Ectodermal cell (in vitro differentiated cells): ENCODE data around the gene RBFOX1.

Source experiments
- H3K27ac ChIP-seq: 2 replicates; pipeline ENCODE4 v1.7.0; 2013; ENCODE audit warnings: mild to moderate bottlenecking, low read depth, low read length; ENCODE audit not compliant: insufficient read depth, poor library complexity, severe bottlenecking
- H3K27me3 ChIP-seq: 2 replicates; pipeline ENCODE4 v1.7.0; 2013; ENCODE audit warnings: mild to moderate bottlenecking, low read length; ENCODE audit not compliant: insufficient read depth, control insufficient read depth, poor library complexity, severe bottlenecking
- H3K36me3 ChIP-seq: one replicate; pipeline ENCODE4 v1.7.0; 2013; ENCODE audit warnings: low read length; ENCODE audit not compliant: control insufficient read depth, insufficient read depth
- H3K4me1 ChIP-seq: one replicate; pipeline ENCODE4 v1.7.0; 2013; ENCODE audit warnings: low read length; ENCODE audit not compliant: control insufficient read depth, insufficient read depth
- H3K4me3 ChIP-seq: 2 replicates; pipeline ENCODE4 v1.7.0; 2013; ENCODE audit warnings: low read depth, low read length, control low read depth; ENCODE audit not compliant: insufficient read depth
- H3K9me3 ChIP-seq: 2 replicates; pipeline ENCODE4 v1.7.0; 2013; ENCODE audit warnings: mild to moderate bottlenecking, low read length, moderate library complexity; ENCODE audit not compliant: control insufficient read depth
- WGBS, 2 experiments: methylation state at CpG; one replicate each; pipeline ENCODE4 v1.1.7; 2013; ENCODE audit warnings: missing lambda C conversion rate in 2 of 2; 5-methylcytosine and 5-hydroxymethylcytosine counted together

The RBFOX1 gene

DNA sequence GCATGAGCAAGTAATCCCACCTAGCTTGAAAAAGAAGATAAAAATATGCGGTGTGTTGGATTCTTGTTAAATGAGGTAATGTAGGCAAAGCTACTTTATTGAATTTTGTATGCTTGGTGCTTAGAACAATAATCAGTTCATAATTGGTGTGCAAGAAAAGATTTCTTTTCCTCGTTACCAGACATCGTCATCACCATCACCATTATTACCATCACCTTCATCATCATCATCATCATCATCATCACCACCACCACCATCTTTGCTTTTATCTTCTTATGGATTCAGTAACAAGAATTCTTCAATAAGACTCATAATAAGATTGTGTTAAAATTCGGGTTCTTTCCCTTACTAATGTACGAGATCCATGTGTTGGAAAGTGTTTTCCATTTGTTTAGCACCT, 173.7 kb downstream of the RBFOX1 start:
- no peaks in the 10 kb centered on the region for H3K27me3 ChIP-seq
- no peaks in the 10 kb centered on the region for H3K36me3 ChIP-seq
- no peaks in the 10 kb centered on the region for H3K9me3 ChIP-seq
- no peak overlapping the region for H3K4me3 ChIP-seq
- no peak overlapping the region for H3K27ac ChIP-seq
- 96% methylated on average over 5 of the region's 5 CpGs for WGBS, 2 experiments
- H3K4me1 ChIP-seq, result peaks cover 7% of the 10 kb centered on the region

DNA sequence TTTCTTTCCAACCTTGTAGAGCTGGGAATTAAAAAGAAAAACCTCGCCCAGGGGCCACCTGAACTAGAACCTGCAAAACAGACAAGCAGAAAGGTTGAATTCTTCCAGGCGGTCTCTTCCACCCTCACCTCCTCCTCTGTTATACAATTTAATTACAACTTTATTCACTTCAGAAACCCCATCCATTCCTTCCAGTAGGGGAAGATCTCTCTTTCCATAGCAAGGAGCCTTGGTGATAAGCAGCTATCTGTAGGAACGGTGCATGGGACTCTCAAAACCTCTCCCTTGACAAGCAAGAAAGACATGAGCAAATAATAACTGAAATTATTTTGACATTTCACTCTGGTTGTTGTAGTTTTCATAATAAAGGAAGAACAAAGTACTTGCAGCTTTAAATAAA, 176.0 kb downstream of the RBFOX1 start:
- Histone ChIP-seq H3K4me3 (no peak overlapping the region), H3K36me3 (no peaks in the 10 kb centered on the region), H3K27ac (no peak overlapping the region), H3K27me3 (no peaks in the 10 kb centered on the region), H3K9me3 (no peaks in the 10 kb centered on the region), H3K4me1 (peaks cover 7% of the 10 kb centered on the region)
- 92 to 97% methylated on average over 3 of the region's 3 CpGs for WGBS, 2 experiments

DNA sequence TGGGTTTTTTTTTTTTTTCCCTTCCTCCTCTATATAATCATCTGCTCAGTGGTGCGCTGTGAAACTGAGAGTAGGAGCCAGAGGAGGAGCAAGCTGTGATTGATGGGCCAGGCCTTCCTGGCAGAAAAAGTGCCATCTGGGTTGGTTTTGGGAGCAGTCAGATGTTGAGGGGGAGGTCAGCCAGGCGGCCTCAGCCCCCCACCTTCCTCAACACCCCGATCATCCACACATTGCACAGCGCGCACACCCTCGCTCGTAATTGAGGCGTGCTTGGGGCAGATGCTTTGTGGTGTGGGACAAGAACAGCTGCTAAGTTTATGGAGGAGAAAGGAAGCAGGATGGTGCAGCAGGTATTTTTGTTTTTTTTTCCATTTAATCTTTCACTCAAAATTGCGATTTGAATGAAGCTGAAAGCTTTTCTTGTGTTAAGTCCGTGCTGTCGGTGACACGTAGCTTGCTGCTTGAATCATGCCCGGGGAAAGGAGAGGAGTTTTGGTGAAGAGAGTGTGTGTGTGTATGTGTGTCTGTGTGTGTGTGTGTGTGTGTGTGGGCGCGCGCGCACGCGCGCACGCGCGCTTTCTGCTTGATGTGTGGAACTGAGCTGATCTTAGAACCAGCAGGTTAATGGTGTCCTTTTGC, 177.4 kb downstream of the RBFOX1 start:
- Histone ChIP-seq H3K36me3 (no peaks in the 10 kb centered on the region), H3K27ac (no peak overlapping the region), H3K4me1 (peaks cover 7% of the 10 kb centered on the region), H3K27me3 (no peaks in the 10 kb centered on the region), H3K9me3 (no peaks in the 10 kb centered on the region), H3K4me3 (no peak overlapping the region)
- 89 to 91% methylated on average over 22 to 23 of the region's 23 CpGs for WGBS, 2 experiments

GRCh38 chr16:7511549-7512260, 179.1 kb downstream of the RBFOX1 start:
- H3K27me3 ChIP-seq, result no peaks in the 10 kb centered on the region
- H3K36me3 ChIP-seq, result no peaks in the 10 kb centered on the region
- no peaks in the 10 kb centered on the region for H3K9me3 ChIP-seq
- no peak overlapping the region for H3K4me3 ChIP-seq
- H3K27ac ChIP-seq, result no peak overlapping the region
- peaks cover 7% of the 10 kb centered on the region for H3K4me1 ChIP-seq
- WGBS, 2 experiments, result 89 to 98% methylated on average over 7 of the region's 7 CpGs

- Histone ChIP-seq H3K9me3 (no peaks in the 10 kb centered on the region), H3K36me3 (no peaks in the 10 kb centered on the region), H3K27ac (no peak overlapping the region), H3K4me1 (peaks cover 7% of the 10 kb centered on the region), H3K27me3 (no peaks in the 10 kb centered on the region), H3K4me3 (no peak overlapping the region)
- WGBS, 2 experiments, result 63% methylated on average over 3 of the region's 3 CpGs
Measured at GRCh38 chr16:7512503-7512902, 179.9 kb downstream of the RBFOX1 start.

DNA sequence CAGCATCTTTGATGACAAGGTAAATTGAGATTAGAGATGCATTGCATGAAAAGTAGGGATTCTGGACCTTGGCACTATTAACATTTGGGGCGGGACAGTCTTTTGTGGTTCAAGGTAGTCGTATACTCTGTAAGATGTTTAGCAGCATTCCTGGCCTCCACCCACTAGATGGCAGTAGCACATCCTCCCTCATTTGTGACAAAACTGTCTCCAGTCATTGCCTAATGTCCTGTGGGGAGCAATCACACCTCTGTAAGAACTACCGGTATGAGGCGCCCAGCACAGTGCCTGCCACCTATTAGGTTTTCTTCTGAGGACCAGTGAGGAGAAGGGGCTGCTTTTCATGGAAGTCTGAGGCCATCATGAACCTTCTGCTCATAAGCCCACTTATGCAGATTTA, 180.8 kb downstream of the RBFOX1 start:
- no peak overlapping the region for H3K27ac ChIP-seq
- peaks cover 7% of the 10 kb centered on the region for H3K4me1 ChIP-seq
- H3K9me3 ChIP-seq, result no peaks in the 10 kb centered on the region
- no peaks in the 10 kb centered on the region for H3K36me3 ChIP-seq
- H3K4me3 ChIP-seq, result no peak overlapping the region
- WGBS, 2 experiments, result 89 to 92% methylated on average over 4 of the region's 4 CpGs
- no peaks in the 10 kb centered on the region for H3K27me3 ChIP-seq

- no peaks in the 10 kb centered on the region for H3K27me3 ChIP-seq
- H3K4me1 ChIP-seq, result peaks cover under 1% of the 10 kb centered on the region
- no peaks in the 10 kb centered on the region for H3K9me3 ChIP-seq
- no peak overlapping the region for H3K27ac ChIP-seq
- H3K36me3 ChIP-seq, result no peaks in the 10 kb centered on the region
- no peak overlapping the region for H3K4me3 ChIP-seq
- WGBS, 2 experiments, result 80 to 87% methylated on average over 4 to 5 of the region's 5 CpGs
Measured at GRCh38 chr16:7515543-7515942, 182.9 kb downstream of the RBFOX1 start.

DNA sequence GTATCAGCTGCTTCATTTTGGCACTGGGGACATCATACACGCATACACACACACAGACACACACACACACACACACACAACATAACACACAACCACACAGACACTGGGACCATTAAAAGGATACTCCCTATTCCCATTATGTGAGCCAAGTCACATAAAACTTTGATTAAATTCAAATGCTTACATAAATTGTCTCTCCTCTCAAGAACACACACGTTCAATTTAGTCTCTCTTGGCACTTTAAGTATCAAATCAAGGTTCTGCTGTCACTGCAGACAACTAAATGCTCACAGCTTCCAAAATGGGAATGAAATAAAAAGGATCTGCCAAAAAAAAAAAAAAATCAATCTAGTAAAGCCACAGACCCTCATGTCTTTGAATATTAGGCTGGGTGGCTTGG, 184.9 kb downstream of the RBFOX1 start:
- WGBS, 2 experiments, result 87 to 88% methylated on average over 2 of the region's 2 CpGs
- no peaks in the 10 kb centered on the region for H3K9me3 ChIP-seq
- no peaks in the 10 kb centered on the region for H3K36me3 ChIP-seq
- H3K4me3 ChIP-seq, result no peak overlapping the region
- no peaks in the 10 kb centered on the region for H3K27me3 ChIP-seq
- no peaks in the 10 kb centered on the region for H3K4me1 ChIP-seq
- H3K27ac ChIP-seq, result no peak overlapping the region

GRCh38 chr16:7518158-7518557, 185.5 kb downstream of the RBFOX1 start:
- H3K36me3 ChIP-seq, result no peaks in the 10 kb centered on the region
- WGBS, 2 experiments, result 96 to 97% methylated on average over 25 of the region's 25 CpGs
- H3K4me3 ChIP-seq, result no peak overlapping the region
- no peaks in the 10 kb centered on the region for H3K27me3 ChIP-seq
- H3K9me3 ChIP-seq, result no peaks in the 10 kb centered on the region
- no peak overlapping the region for H3K27ac ChIP-seq
- H3K4me1 ChIP-seq, result no peaks in the 10 kb centered on the region

DNA sequence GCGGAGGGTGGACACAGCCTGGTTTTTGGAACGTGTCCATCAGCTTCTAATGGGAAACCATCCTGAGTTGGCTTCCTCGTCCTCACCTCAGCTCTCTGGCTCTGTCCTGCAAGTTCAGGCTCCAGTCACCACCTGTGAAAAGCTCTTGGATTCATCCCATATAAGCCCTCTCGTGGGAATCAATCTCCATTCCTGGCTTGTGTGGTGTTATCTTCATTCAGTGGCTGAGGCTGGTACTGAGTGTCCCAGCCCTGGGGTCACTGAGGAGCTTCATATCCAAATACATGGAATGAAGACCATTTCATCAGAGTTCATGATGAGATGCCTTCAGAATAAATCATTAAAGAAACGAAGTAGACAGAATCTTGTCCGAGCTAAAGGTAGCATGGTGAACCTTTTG, 189.2 kb downstream of the RBFOX1 start:
- Histone ChIP-seq H3K4me1 (no peaks in the 10 kb centered on the region), H3K27me3 (no peaks in the 10 kb centered on the region), H3K4me3 (no peak overlapping the region), H3K9me3 (no peaks in the 10 kb centered on the region), H3K36me3 (no peaks in the 10 kb centered on the region), H3K27ac (no peak overlapping the region)
- 93 to 94% methylated on average over 6 of the region's 6 CpGs for WGBS, 2 experiments
